ENCODE results near the gene SLC35E3.

Gene SLC35E3

GRCh38 chr12:68771223-68771925 lies 25.4 kb downstream of the SLC35E3 start:
- no peak for DNase-seq

- no peak for DNase-seq
Observed at GRCh38 chr12:68772714-68773113, 26.7 kb downstream of the SLC35E3 start.

GRCh38 chr12:68773582-68773981 lies 27.6 kb downstream of the SLC35E3 start:
- DNase-seq = no peak

DNA sequence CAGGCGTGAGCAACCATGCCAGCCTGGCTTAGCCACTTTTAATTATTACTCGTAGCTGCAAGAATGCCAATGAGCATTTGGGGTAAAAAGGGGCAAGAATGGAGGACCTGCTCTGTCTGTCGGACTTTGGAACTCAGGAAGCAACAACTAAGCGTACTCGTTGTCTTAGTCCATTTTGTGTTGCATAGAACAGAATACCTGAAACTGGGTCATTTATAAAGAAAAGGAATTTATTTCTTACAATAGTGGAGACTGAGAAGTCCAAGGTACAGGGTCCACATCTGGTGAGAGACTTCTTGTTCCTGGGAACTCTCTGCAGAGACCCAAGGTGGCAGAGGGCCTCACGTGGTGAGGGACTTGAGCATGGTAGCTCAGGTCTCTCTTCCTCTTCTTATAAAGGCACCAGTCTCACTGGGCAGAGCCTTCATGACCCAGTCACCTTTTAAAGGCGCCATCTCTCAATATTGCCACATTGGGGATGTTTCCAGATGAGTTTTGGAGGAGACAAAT lies 29.2 kb downstream of the SLC35E3 start:
- no peak for DNase-seq

- DNase-seq = no peak
Observed at GRCh38 chr12:68776976-68777610, 31.1 kb downstream of the SLC35E3 start.

DNA sequence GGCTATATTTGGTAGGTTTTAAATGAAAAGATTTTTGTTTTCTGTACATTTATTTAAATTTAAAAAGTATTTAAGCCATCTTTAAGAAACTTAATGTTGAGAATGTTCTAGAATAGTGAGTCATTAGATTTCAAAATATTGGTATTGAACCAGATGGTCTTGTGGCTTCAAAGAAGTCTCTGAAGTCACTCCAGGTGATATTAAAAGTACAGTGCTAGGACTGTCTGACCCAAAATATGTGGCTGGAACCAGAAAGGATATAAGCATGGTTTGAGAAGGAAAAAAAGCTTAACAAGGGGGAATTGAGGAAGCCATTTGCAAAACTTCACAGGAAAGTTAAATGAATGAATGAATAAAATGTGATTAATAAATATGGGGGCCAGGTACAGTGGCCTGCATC lies 33.3 kb downstream of the SLC35E3 start:
- DNase-seq = no peak

DNA sequence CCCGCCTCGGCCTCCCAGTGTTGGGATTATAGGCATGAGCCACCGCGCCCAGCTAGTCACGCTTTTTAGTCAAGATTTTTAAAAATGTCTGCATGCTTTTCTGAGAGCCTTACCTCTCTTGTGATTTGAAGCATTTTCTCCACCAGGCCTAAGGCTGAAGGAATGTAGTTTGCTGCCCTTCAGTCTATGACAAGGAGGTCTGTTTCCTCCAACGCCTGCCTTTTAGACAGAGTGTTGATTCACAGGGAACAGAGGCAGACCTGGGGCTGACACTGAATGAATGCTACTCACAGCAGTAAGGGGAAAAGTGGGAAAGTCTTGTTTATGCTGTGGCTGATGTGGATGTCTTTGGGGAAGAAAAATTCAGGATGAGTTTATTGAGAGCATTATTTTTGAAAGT lies 34.8 kb downstream of the SLC35E3 start:
- DNase-seq = no peak

GRCh38 chr12:68781728-68782127 lies 35.8 kb downstream of the SLC35E3 start:
- no peak for DNase-seq

DNA sequence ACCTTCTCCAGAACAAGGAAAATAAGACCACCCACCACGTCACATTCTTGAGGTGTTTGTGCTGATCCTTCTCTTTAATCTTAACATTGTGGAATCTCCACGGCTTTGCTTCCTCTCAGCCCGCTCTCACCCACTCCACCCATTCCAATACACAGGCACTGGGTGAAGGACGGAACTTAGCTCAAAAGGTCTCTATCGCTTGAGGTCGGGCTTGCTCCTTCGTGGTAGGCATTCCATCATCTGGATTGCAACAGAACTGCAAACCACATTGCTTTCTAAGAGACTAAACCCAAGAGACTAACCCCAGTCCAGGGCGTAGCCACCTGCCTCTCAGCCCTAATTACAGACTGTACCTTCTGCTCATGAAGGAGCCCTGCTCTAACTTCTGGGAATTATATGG lies 38.0 kb downstream of the SLC35E3 start:
- DNase-seq = no peak

DNA sequence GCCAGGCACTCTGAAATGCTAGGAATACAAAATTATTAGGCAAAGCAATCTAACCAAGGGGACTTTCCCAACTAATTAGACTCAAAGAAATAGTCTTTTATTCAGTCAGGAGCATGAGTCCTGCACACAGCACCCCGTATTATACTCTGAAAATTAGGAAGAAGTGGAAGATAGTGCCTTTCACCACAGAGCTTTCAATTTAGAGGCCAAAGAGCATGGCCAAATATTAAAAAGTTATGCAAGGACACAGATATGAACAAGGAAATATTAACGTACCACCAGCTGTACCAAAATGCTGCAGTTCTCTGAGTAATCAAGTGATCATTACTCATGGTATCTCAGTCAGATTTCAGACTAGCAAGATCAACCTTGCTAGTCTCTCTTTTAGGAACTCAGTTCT lies 39.4 kb downstream of the SLC35E3 start:
- DNase-seq = no peak

GRCh38 chr12:68785823-68786222 lies 39.8 kb downstream of the SLC35E3 start:
- no peak for DNase-seq

DNA sequence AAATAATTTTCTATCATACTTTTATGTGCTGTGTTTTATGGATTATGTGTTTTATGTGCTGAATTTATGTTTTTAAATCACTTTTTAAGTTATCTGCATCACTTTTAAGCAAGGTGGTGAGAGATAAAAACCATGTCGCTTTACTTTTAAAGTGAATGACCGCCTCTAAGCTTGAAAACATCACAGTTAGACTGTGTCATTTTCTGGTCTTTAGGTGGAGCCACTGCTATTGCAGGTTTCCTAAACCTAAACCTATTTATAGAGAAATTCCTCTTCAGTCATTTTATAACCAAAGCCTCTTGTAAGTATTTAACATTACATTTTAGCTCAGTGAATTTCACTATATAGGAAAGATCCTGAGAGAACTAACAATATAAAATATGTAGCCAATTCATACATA lies 41.0 kb downstream of the SLC35E3 start:
- no peak for DNase-seq

- no peak for DNase-seq
Observed at GRCh38 chr12:68788554-68789143, 42.7 kb downstream of the SLC35E3 start.

- no peak for DNase-seq
Observed at GRCh38 chr12:68789144-68789878, 43.3 kb downstream of the SLC35E3 start.

- DNase-seq = no peak
Observed at GRCh38 chr12:68790081-68790951, 44.3 kb downstream of the SLC35E3 start.

GRCh38 chr12:68790952-68791234 lies 44.9 kb downstream of the SLC35E3 start:
- no peak for DNase-seq

- DNase-seq = no peak
Observed at GRCh38 chr12:68791897-68792481, 46.0 kb downstream of the SLC35E3 start.

- DNase-seq = peak; percentile 26
Observed at GRCh38 chr12:68792952-68793351, 47.0 kb downstream of the SLC35E3 start.

DNA sequence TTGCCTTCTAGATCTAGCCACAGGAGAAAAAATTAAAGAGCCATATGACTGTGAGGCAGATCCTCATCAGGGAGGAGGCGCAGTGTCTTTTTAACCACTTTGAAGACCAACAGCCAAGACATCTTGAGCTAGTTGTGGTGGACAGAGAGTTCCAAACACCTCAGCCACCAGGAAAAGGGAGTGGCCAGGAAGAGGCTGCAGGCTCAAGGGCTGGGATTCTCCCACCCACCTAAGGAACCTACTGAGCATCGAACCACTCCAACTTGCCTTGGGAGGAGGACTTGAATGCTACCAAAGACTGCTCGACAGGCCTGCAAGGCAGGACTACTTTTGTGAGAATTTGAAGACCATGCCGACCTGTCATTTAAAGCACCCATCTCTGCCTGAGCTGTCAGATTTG lies 47.5 kb downstream of the SLC35E3 start:
- no peak for DNase-seq

GRCh38 chr12:68793975-68794652 lies 48.1 kb downstream of the SLC35E3 start:
- DNase-seq = no peak

DNA sequence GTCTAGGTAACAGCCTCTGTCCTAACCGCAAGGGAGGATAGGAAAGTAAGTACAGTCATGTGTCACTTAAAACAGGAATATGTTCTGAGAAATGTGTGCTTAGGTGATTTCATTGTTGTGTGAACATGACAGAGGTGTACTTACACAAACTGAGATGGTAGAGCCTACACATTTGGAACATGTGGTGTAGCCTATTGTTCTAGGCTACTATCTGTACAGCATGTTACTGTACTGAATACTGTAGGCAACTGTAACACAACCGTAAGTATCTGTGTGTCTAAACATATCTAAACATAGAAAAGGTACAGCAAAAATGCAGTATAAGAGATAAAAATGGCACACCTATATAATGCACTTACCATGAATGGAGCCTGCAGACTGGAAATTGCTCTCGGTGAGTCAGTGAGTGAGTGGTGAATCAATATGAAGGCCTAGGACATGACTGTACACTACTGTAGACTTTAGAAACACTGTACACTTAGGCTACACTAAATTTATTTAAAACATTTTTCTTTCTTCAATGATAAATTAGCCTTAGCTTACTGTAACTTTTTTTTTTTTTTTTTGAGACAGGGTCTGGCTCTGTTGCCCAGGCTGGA lies 48.8 kb downstream of the SLC35E3 start:
- DNase-seq = peak; percentile 72
